GM12878 (cell line): ENCODE results near the gene HIVEP3. TPM values are rescaled to one million over a fixed set of nuclear protein-coding genes. Genes with fewer than 3 reads are reported as not detected.

Experiments
- CBFB ChIP-seq: IDR thresholded peaks from 2 replicates; pipeline ENCODE4 v1.6.1; 2016; ENCODE audit warnings: antibody characterized with exemption, low read depth
- CREB1 ChIP-seq: IDR thresholded peaks from 2 replicates; pipeline ENCODE4 v1.6.1; 2012; ENCODE audit warnings: low read depth, mild to moderate bottlenecking, inconsistent platforms
- DPF2 ChIP-seq: fragments of 450-650 bp; IDR thresholded peaks from 2 replicates; pipeline ENCODE4 v1.6.1; 2017; ENCODE audit warnings: mild to moderate bottlenecking
- EED ChIP-seq: sonication (generic); IDR thresholded peaks from 2 replicates; pipeline ENCODE4 v1.6.1; 2016; ENCODE audit warnings: antibody characterized with exemption, low read depth
- EP300 ChIP-seq, 2 experiments: fragments of 150-350 bp in 1 of 2; IDR thresholded peaks; 2 replicates each; pipeline ENCODE4 v1.6.1; 2011 to 2012; ENCODE audit warnings: low read depth in 2 of 2, low read length in 2 of 2, borderline replicate concordance in 1 of 2, improper control_type of control experiment in 1 of 2, inconsistent platforms in 1 of 2; ENCODE audit not compliant: control insufficient read depth in 1 of 2
- ETV6 ChIP-seq, 2 experiments: fragments of 450-650 bp in 1 of 2; IDR thresholded peaks in 1 of 2; conservative IDR thresholded peaks in 1 of 2; 2 replicates each; pipeline ENCODE4 v1.6.1; 2014; ENCODE audit warnings: antibody characterized with exemption in 1 of 2, borderline replicate concordance in 1 of 2, low read depth in 1 of 2, mild to moderate bottlenecking in 1 of 2, moderate library complexity in 1 of 2
- FOXM1 ChIP-seq: IDR thresholded peaks from 2 replicates; pipeline ENCODE4 v1.6.1; 2012; ENCODE audit warnings: low read depth, mild to moderate bottlenecking, inconsistent platforms, low read length, moderate library complexity
- IKZF1 ChIP-seq: fragments of 450-650 bp; conservative IDR thresholded peaks from 2 replicates; pipeline ENCODE4 v1.6.1; 2017; ENCODE audit warnings: antibody characterized with exemption, mild to moderate bottlenecking
- MTA2 ChIP-seq: fragments of 450-650 bp; IDR thresholded peaks from 2 replicates; pipeline ENCODE4 v1.6.1; 2016; ENCODE audit warnings: low read depth, mild to moderate bottlenecking, moderate library complexity
- MTA3 ChIP-seq: IDR thresholded peaks from 2 replicates; pipeline ENCODE4 v1.6.1; 2012; ENCODE audit warnings: low read length, inconsistent platforms, borderline replicate concordance
- NFIC ChIP-seq: IDR thresholded peaks from 2 replicates; pipeline ENCODE4 v1.6.1; 2012; ENCODE audit warnings: low read depth, mild to moderate bottlenecking, inconsistent platforms, low read length, moderate library complexity
- NR2C1 ChIP-seq: fragments of 450-650 bp; IDR thresholded peaks from 2 replicates; pipeline ENCODE4 v1.6.1; 2017; ENCODE audit warnings: antibody characterized with exemption, mild to moderate bottlenecking, moderate library complexity
- NR2F1 ChIP-seq: fragments of 450-650 bp; conservative IDR thresholded peaks from 2 replicates; pipeline ENCODE4 v1.6.1; 2017; ENCODE audit warnings: mild to moderate bottlenecking
- PBX3 ChIP-seq: IDR thresholded peaks from 2 replicates; pipeline ENCODE4 v1.6.1; 2011; ENCODE audit warnings: mild to moderate bottlenecking, low read depth, low read length, moderate library complexity; ENCODE audit not compliant: insufficient replicate concordance
- RUNX3 ChIP-seq: IDR thresholded peaks from 2 replicates; pipeline ENCODE4 v1.6.1; 2012; ENCODE audit warnings: low read length, inconsistent platforms
- SMARCA5 ChIP-seq: fragments of 450-650 bp; IDR thresholded peaks from 2 replicates; pipeline ENCODE4 v1.6.1; 2017; ENCODE audit warnings: mild to moderate bottlenecking
- TCF7 ChIP-seq: IDR thresholded peaks from 2 replicates; pipeline ENCODE4 v1.6.1; 2014; ENCODE audit warnings: antibody characterized with exemption, borderline replicate concordance
- ZBED1 ChIP-seq: IDR thresholded peaks from 2 replicates; pipeline ENCODE4 v1.6.1; 2016; ENCODE audit warnings: borderline replicate concordance
- ZBTB11 ChIP-seq: fragments of 450-650 bp; formaldehyde crosslinking; IDR thresholded peaks from 2 replicates; pipeline ENCODE4 v1.5.0; 2022; ENCODE audit warnings: mild to moderate bottlenecking, missing genetic modification characterization
- polyA plus RNA-seq, 11 experiments: library from polyadenylated mRNA; depleted of rRNA in 4 of 11; unstranded in 6 of 11; stranded (reverse) in 5 of 11; fragments of >200 nt; fragmentation: Nextera tagmentation in 4 of 11; fragmentation: Illumina TruSeq in 1 of 11; extraction: Ambion mirVana in 4 of 11; extraction: Trizol in 1 of 11; gene quantifications; 1 replicate in 1 of 11; 2 replicates in 10 of 11; pipeline versions ENCODE4 v1.2.1 to v1.2.3, GENCODE V29; 2011 to 2016; ENCODE audit warnings: inconsistent platforms in 2 of 11, missing spikeins in 2 of 11, low read depth in 1 of 11
- total RNA-seq, 4 experiments: library from RNA; depleted of rRNA in 3 of 4; stranded (reverse); fragments of >200 nt in 3 of 4; fragmentation: Illumina TruSeq in 1 of 4; extraction: Trizol in 1 of 4; gene quantifications; 2 replicates each; pipeline versions ENCODE4 v1.2.1 to v1.2.3, GENCODE V29; 2013 to 2021

Gene HIVEP3
- total and polyA plus RNA-seq, 10 of the 15 experiments (the other 5 are each of a cell fraction or from before 2014, with no cell fraction given), result 1.8 to 13.6 (median 3.8) TPM

GRCh38 chr1:41806472-41807155 is 112.1 kb downstream of the HIVEP3 start (continued):
- TF ChIP-seq ETV6 (conservative IDR thresholded peaks at IDR 0.05 in 1 of 2, IDR thresholded peaks at IDR 0.05 in 1 of 2; ENCODE audit: borderline replicate concordance in 1 of 2, low read depth in 1 of 2), result peak in 1 of 2 experiments; percentile 52; a peak in 2 of 4 replicates
- TF ChIP-seq EED, result peak; percentile 67; the same call in 1 of the 2 replicates
- 0 out of 2 replicates have a peak, but pooled peaks have one; percentile 13 for TF ChIP-seq NR2C1
- TF ChIP-seq CREB1, result peak; percentile 66; the same call in 1 of the 2 replicates
- peak; percentile 35; the same call in 1 of the 2 replicates for TF ChIP-seq MTA2
- TF ChIP-seq SMARCA5, result no peak
- TF ChIP-seq TCF7, result peak; percentile 97
- no peak for TF ChIP-seq PBX3
- TF ChIP-seq DPF2, result peak; percentile 71
- TF ChIP-seq RUNX3, result peak; percentile 85
- TF ChIP-seq FOXM1, result peak; percentile 72; the same call in 1 of the 2 replicates
- TF ChIP-seq CBFB, result 0 out of 2 replicates have a peak, but pooled peaks have one; percentile 47
- TF ChIP-seq MTA3, result peak; percentile 64; the same call in 1 of the 2 replicates
- peak in 1 of 2 experiments; percentile 28; a peak in 1 of 4 replicates for TF ChIP-seq EP300 (IDR thresholded peaks at IDR 0.05; ENCODE audit: borderline replicate concordance in 1 of 2, control insufficient read depth in 1 of 2, low read depth in 2 of 2, low read length in 2 of 2)
- no peak for TF ChIP-seq ZBTB11
- peak; percentile 77; the same call in 1 of the 2 replicates for TF ChIP-seq ZBED1
- TF ChIP-seq NFIC, result peak; percentile 72
- TF ChIP-seq IKZF1, result peak; percentile 50
- TF ChIP-seq NR2F1, result peak; percentile 95
- TF ChIP-seq, all 136 proteins: peak for 28
